ENCODE results near the gene GABARAP. TPM values are rescaled to one million over a fixed set of nuclear protein-coding genes. Genes with fewer than 3 reads are reported as not detected.

Gene GABARAP
- total and polyA plus RNA-seq, 2 of the 13 experiments (the other 11 are each of a cell fraction or from before 2014, with no cell fraction given), result 161 to 310 TPM

DNA sequence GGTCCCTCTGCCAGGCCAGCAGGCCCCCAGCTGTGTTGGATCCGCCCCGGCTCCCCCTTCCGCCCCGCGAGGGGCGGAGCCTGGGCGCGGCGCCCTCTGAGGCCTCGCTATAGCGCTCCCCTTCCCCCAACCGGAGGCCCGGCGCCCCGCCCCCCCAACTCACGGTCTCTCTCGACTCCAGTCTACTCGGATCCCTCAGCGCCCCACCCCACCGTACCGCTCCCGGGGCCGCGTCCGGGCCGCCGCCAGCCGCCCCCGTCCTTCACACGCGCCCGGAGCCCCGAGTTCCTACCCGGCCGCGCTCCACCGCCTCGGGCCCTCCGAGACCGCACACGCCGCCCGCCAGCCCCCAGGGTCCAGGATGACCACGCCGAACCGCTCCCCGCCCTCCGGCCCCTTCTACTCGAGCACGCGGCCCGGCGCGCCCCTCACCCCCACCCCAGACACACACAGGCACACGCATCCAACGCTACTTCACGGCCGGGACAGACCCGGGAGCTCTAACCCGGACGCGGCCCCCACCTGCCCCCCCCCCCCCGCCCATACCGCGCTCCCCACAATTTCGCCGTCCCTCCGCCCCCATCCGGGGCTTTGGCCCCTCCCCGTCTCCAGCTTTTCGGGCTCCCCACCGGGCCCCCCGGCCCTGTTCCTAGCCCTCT lies 4.4 kb downstream of the GABARAP start (continued):
- TF ChIP-seq, protein P1, sequence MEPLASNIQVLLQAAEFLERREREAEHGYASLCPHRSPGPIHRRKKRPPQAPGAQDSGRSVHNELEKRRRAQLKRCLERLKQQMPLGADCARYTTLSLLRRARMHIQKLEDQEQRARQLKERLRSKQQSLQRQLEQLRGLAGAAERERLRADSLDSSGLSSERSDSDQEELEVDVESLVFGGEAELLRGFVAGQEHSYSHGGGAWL (CRISPR knock-in tag; IDR thresholded peaks at IDR 0.05), result 0 out of 2 replicates have a peak, but pooled peaks have one; percentile 39
- TF ChIP-seq SRSF4 (IDR thresholded peaks at IDR 0.05; ENCODE audit: low read depth, low read length, poor library complexity, severe bottlenecking) (no peak), NAIF1 (CRISPR knock-in tag; IDR thresholded peaks at IDR 0.05; ENCODE audit: borderline replicate concordance) (peak; percentile 68; the same call in 1 of the 2 replicates), TAF1 (CRISPR knock-in tag; IDR thresholded peaks at IDR 0.05) (peak; percentile 25; the same call in 1 of the 2 replicates), IRF2 (CRISPR knock-in tag; IDR thresholded peaks at IDR 0.05) (no peak), PRPF4 (IDR thresholded peaks at IDR 0.05; ENCODE audit: low read depth, low read length, poor library complexity, severe bottlenecking) (peak; percentile 87), KDM5B (CRISPR knock-in tag; IDR thresholded peaks at IDR 0.05; ENCODE audit: borderline replicate concordance) (peak; percentile 44; the same call in 1 of the 2 replicates), ZNF24 (IDR thresholded peaks at IDR 0.05) (no peak), IRX3 (CRISPR knock-in tag; IDR thresholded peaks at IDR 0.05; ENCODE audit: borderline replicate concordance, low read depth) (no peak), HOXA3 (CRISPR knock-in tag; IDR thresholded peaks at IDR 0.05) (peak; percentile 54), AGO2 (optimal IDR thresholded peaks at IDR 0.05; ENCODE audit: low read depth, low read length) (peak; percentile 85), ZNF253 (CRISPR knock-in tag; IDR thresholded peaks at IDR 0.05; ENCODE audit: borderline replicate concordance) (0 out of 2 replicates have a peak, but pooled peaks have one; percentile 45), ARNT2 (CRISPR knock-in tag; IDR thresholded peaks at IDR 0.05; ENCODE audit: low read depth) (0 out of 2 replicates have a peak, but pooled peaks have one; percentile 29), NRL (CRISPR knock-in tag; IDR thresholded peaks at IDR 0.05; ENCODE audit: borderline replicate concordance) (no peak), HNRNPLL (IDR thresholded peaks at IDR 0.05; ENCODE audit: low read depth, low read length, poor library complexity, severe bottlenecking) (peak; percentile 27), KLF12 (CRISPR knock-in tag; IDR thresholded peaks at IDR 0.05; ENCODE audit: borderline replicate concordance) (0 out of 2 replicates have a peak, but pooled peaks have one; percentile 36), PCBP1 (IDR thresholded peaks at IDR 0.05; ENCODE audit: borderline replicate concordance, low read depth, low read length) (no peak)
- TF ChIP-seq, protein P2, sequence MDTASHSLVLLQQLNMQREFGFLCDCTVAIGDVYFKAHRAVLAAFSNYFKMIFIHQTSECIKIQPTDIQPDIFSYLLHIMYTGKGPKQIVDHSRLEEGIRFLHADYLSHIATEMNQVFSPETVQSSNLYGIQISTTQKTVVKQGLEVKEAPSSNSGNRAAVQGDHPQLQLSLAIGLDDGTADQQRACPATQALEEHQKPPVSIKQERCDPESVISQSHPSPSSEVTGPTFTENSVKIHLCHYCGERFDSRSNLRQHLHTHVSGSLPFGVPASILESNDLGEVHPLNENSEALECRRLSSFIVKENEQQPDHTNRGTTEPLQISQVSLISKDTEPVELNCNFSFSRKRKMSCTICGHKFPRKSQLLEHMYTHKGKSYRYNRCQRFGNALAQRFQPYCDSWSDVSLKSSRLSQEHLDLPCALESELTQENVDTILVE (CRISPR knock-in tag; IDR thresholded peaks at IDR 0.05), result peak; percentile 36; the same call in 1 of the 2 replicates
- TF ChIP-seq, protein P3, sequence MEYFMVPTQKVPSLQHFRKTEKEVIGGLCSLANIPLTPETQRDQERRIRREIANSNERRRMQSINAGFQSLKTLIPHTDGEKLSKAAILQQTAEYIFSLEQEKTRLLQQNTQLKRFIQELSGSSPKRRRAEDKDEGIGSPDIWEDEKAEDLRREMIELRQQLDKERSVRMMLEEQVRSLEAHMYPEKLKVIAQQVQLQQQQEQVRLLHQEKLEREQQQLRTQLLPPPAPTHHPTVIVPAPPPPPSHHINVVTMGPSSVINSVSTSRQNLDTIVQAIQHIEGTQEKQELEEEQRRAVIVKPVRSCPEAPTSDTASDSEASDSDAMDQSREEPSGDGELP (IDR thresholded peaks at IDR 0.05; ENCODE audit: borderline replicate concordance, low read depth), result peak; percentile 61; the same call in 1 of the 2 replicates
- TF ChIP-seq, protein P4, sequence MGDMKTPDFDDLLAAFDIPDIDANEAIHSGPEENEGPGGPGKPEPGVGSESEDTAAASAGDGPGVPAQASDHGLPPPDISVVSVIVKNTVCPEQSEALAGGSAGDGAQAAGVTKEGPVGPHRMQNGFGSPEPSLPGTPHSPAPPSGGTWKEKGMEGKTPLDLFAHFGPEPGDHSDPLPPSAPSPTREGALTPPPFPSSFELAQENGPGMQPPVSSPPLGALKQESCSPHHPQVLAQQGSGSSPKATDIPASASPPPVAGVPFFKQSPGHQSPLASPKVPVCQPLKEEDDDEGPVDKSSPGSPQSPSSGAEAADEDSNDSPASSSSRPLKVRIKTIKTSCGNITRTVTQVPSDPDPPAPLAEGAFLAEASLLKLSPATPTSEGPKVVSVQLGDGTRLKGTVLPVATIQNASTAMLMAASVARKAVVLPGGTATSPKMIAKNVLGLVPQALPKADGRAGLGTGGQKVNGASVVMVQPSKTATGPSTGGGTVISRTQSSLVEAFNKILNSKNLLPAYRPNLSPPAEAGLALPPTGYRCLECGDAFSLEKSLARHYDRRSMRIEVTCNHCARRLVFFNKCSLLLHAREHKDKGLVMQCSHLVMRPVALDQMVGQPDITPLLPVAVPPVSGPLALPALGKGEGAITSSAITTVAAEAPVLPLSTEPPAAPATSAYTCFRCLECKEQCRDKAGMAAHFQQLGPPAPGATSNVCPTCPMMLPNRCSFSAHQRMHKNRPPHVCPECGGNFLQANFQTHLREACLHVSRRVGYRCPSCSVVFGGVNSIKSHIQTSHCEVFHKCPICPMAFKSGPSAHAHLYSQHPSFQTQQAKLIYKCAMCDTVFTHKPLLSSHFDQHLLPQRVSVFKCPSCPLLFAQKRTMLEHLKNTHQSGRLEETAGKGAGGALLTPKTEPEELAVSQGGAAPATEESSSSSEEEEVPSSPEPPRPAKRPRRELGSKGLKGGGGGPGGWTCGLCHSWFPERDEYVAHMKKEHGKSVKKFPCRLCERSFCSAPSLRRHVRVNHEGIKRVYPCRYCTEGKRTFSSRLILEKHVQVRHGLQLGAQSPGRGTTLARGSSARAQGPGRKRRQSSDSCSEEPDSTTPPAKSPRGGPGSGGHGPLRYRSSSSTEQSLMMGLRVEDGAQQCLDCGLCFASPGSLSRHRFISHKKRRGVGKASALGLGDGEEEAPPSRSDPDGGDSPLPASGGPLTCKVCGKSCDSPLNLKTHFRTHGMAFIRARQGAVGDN (CRISPR knock-in tag; IDR thresholded peaks at IDR 0.05), result peak; percentile 59
